SIG-M5 (cell line): ENCODE results near the gene RANBP3.
"Not testable (repeated sequence)": the region's sequence is repeated elsewhere in the genome, so short reads cannot be mapped to it uniquely, and the experiment has no call there.

Source experiments
- DNase-seq: peaks from one replicate; lab custom pipeline; 2025; lab: John Stamatoyannopoulos, UW

RANBP3 gene

DNA sequence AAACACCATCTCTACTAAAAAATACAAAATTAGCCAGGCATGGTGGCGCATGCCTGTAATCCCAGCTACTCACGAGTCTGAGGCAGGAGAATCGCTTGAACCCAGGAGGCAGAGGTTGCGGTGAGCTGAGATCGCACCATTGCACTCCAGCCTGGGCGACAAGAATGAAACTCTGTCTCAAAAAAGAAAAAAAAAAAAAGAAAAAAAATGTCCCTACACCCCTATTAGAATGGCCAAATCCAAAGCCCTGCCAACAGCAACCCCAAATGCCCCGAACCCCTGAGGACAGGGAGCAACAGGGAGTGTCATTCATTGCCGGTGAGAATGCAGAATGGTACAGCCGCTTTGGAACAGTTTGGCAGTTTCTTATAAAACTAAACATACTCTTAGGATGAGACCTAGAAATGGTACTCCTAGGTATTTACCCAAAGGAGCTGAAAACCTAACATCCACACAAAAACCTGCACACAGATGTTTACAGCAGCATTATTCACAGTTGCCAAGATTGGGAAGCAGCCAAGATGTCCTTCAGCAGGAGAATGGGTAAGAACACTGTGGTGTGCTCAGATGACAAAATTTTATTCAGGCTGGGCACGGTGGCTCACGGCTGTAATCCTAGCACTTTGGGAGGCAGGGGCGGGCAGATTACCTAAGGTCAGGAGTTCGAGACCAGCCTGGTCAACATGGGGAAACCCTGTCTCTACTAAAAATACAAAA lies 94.6 kb downstream of the RANBP3 start:
- DNase-seq, result not testable (repeated sequence)

DNA sequence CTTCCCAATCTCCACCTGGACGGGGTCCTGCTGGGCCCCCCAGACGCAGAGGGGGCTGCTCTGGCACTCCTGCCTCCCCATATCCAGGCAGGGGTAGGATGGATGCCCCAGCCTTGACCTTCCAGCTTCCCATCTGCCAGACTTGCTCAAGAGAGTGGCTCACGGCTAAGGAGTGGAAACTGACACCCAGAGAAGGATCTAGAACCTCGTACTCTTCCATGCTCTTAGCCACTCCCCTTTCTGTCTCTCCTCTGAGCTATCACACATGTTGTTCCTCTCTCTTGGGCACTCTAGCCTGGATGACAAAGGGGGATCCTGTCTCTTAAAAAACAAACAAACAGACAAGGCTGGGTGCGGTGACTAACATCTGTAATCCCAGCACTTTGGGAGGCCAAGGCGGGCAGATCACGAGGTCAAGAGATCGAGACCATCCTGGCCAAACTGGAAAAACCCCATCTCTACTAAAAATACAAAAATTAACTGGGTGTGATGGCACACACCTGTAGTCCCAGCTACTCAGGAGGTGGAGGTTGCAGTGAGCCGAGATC lies 95.4 kb downstream of the RANBP3 start:
- no peak for DNase-seq

DNA sequence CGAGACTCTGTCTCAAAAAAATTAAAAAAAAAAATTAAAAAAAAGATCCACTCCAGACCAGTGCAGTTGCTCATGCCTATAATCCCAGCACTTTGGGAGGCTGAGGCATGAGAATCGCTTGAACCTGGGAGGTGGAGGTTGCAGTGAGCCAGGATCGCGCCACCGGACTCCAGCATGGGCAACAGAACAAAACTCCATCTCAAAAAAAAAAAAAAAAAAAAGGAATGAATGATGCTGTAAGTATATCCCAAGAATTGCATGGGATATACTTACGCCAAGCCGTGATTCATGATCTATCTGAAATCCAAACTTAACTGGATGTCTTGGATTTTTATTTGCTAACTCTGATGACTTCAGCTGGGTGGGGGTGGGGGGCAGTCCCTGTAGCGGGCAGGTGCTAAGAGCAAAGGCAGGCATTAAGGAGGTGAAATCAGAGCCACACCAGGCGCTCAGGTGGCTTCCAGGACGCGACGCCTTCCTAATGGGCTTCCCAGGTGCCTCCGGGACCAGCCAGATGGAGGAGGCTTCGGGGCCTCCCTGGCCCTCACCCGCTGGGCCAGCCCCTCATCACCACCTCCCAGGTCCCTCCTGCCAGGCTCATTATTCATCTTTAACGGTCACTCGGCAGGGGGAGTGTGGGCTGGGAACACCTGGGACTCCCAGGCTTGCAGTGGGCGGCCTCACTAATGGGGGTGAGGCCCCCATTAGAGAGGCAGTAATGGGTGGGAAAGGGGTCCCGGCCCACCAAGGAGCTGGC lies 96.2 kb downstream of the RANBP3 start:
- DNase-seq, result no peak

DNA sequence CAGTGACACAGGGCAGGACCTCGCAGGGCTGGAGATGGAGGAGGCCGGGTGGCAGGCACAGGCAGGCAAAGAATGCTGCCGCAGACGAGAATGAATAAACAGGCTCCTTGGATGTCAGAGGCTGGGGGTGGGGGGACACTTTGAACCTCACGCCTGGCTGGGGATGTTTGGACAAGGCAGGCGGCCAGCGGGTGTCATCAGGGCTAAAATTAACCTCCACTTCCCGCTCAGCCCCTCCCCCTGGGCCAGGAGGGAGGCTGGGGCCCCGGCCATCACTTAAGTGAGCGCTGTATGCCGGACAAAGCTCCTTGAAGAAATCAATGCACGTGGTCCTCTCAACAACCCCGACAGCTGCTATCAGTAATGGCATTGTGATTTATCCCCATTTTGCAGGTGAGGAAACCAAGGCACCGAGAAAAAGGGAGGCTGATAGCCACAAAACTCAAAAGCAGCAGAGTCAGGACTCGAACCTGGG lies 97.3 kb downstream of the RANBP3 start:
- no peak for DNase-seq

DNA sequence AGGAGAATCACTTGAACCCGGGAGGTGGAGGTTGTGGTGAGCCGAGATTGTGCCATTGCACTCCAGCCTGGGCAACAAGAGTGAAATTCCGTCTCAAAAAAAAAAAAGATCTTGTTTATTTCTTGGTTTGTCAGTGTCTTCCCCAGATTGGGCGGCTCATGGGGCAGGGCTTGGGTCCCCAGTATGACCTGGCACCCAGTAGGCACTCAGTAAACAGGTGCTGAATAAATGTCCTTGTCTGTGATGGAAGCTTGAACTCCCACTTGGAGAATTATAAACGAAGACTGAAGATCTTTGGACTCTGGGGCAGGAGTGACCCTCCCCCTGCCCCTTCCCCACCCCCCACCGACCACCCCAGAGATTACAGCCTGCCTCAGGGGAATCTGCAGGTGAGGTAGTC lies 97.7 kb downstream of the RANBP3 start:
- DNase-seq, result no peak

DNA sequence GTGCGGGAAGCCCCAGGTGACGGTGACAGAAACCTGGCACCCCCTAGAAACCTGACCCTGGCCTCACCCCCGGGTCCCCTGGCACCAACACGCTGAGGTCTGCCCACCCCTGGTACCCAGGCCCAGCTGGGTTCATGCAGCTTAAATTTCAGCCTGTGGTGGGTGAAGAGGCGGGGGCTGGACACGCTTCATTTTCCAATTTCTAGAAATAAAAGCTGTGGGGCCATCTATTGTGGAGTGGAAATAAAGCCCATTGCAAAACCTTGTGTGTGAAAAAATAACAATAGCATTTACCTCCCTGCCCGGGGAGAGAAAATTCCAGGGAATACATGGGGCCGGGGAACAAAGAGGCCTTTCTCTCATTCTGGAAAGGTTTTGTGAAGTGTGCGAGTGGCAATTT lies 100.1 kb downstream of the RANBP3 start:
- no peak for DNase-seq

DNA sequence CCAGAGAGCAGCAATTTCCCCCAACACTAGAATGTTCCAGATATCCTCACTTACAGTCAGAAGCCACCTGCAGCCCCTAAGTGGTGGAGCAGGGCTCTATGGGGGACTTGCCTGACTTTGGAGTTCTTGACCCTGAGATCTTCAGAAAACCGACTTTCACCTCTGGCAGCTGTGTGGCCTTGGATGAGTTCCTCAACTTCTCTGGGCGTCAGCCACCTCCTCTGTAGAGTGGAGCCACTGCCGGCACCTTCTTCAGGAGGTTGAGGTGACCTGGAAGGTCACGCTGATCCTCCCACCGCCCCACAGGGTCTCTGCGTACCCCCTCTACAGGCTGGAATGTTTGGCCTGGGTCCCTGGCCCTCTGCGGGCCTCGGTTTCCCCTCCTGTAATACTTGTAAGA lies 100.5 kb downstream of the RANBP3 start:
- no peak for DNase-seq

DNA sequence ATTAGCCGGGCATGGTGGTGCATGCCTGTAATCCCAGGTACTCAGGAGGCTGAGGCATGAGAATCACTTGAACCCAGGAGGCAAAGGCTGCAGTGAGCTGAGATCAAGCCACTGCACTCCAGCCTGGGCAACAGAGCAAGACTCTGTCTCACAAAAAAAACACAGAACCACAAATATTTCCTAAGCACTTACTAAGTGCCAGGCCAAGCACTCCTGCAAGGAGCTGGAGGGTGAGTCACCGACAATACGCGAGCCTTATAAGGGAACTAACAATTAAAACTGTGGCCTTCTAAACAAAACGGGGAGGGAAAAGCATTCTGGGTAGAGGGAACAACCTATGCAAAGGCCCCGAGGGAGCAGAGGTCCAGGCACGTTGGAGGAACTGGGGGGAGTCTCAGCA lies 103.4 kb downstream of the RANBP3 start:
- DNase-seq, result not testable (repeated sequence)

DNA sequence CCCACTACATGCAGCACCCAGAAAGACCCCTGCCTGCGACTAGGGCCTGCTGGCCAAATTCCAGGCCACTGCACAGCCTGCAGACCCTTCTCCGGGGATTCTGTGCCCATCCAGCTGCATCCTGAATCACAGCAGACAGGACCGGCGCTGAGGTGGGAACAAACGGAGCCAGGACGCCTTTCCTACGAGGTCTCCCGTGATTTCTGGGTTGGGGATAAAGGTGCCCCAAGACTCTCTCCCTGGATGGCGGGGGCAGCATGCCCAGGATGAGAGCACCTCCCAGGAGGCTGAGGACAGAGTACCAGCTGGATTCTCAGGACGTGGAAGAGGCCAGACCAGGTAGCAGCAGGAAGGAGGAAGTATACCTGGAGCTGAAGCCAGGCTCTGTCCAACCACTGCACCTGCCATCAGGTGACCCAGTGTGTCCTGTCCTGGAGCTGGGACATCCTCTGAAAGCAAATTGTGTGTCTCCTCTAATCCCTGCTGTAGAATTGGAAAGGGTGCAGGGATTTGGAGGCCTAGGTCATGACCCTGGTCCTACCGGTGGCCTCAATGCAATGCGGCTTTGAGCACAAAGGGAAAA lies 104.2 kb downstream of the RANBP3 start:
- no peak for DNase-seq

DNA sequence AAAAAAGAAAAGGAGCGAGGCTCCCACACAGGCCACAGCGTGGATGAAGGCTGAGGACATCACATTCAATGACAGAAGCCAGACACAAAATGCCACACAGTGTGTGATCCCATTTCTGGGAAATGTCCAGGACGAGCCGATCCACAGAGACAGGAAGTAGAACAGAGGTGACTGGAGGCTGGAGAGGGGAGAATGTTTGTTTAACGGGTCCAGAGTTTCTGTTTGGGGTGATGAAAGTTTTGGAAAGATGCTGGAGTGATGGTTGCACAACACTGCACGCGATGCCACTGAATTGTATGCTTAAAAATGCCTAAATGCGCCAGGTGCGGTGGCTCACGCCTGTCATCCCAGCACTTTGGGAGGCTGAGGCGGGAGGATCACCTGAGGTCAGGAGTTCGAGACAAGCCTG lies 107.0 kb downstream of the RANBP3 start:
- no peak for DNase-seq

DNA sequence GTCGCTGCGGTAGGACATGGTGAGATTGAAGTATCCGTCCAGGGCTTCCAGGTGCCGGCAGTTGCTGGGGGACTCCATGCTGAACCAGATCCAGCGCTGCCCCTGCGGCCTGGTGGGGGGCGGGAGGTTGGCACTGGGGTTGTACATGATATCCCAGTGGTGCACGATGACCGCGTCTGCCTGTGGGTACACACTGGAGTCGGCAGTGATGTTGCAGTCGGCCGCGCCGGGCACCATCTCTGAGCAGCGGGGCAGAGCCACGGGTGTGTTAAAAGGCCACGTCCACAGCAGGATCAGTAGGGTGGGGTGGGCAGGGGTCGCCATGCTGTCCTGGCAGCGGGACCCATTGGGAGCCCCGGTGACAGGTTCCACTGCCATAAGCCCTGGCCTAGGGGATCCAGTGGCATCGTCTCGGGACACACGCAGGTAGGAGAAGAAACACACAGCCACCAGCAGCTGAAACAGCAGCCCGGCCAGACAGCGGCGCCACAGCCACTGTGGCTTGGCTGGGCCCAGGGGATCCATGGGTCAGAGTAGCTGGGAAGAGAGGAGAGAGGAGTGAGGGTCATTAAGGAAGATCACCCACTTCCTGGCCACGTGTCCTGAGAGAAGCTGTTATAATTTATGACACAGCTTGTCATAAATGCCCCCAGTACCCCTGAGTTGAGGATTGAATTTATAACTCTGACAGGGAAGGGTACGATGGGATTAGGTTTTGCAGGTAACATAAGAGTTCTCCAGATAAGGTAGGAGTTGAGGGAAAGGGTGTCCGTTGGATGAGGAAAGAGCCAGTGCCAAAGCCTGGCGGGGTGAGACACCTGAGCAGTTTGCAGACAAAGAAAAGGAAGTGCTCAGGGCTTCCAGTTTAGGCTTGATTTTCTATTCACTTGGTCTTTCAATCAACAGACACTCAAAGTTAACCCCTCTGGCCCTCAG lies 110.5 kb downstream of the RANBP3 start:
- DNase-seq, result no peak
